Activated CD8-positive, alpha-beta memory T cell treated with anti-CD3 and anti-CD28 coated beads, Interleukin-2, amount 50 U/mL, for 24 hours (primary cell): Measurements from ENCODE around the gene PHRF1.

Experiments
- DNase-seq: peaks from one replicate; pipeline ENCODE4 v3.0.0-alpha.2; 2020; ENCODE audit errors: extremely low read depth

PHRF1 gene

GRCh38 chr11:537622-538430 is 38.4 kb upstream of the PHRF1 start:
- DNase-seq = no peak

GRCh38 chr11:538431-539051 is 37.7 kb upstream of the PHRF1 start:
- no peak for DNase-seq

- DNase-seq = no peak
Measured at GRCh38 chr11:539971-540481, 36.2 kb upstream of the PHRF1 start.

GRCh38 chr11:540583-541432 is 35.5 kb upstream of the PHRF1 start:
- no peak for DNase-seq

GRCh38 chr11:541433-541885 is 34.8 kb upstream of the PHRF1 start:
- no peak for DNase-seq

- DNase-seq = no peak
Measured at GRCh38 chr11:544817-545166, 31.5 kb upstream of the PHRF1 start.

- DNase-seq = no peak
Measured at GRCh38 chr11:545171-545570, 31.1 kb upstream of the PHRF1 start.

GRCh38 chr11:548700-549603 is 27.3 kb upstream of the PHRF1 start:
- DNase-seq = no peak

- no peak for DNase-seq
Measured at GRCh38 chr11:550021-550745, 26.1 kb upstream of the PHRF1 start.

GRCh38 chr11:550746-551085 is 25.6 kb upstream of the PHRF1 start:
- DNase-seq = no peak

GRCh38 chr11:551131-551530 is 25.1 kb upstream of the PHRF1 start:
- DNase-seq = no peak

- DNase-seq = no peak
Measured at GRCh38 chr11:551596-551995, 24.7 kb upstream of the PHRF1 start.

- no peak for DNase-seq
Measured at GRCh38 chr11:553083-553987, 22.9 kb upstream of the PHRF1 start.

- DNase-seq = no peak
Measured at GRCh38 chr11:553988-554340, 22.3 kb upstream of the PHRF1 start.

GRCh38 chr11:554428-555226 is 21.6 kb upstream of the PHRF1 start:
- DNase-seq = peak; percentile 37

- DNase-seq = no peak
Measured at GRCh38 chr11:555227-555779, 21.0 kb upstream of the PHRF1 start.

- no peak for DNase-seq
Measured at GRCh38 chr11:555780-556661, 20.2 kb upstream of the PHRF1 start.
